ENCODE data around the gene FNBP1L. TPM values are rescaled to one million over a fixed set of nuclear protein-coding genes. Genes with fewer than 3 reads are reported as not detected.

Gene FNBP1L
- total and polyA plus RNA-seq, 9 of the 15 experiments (the other 6 are each of a cell fraction or from before 2014, with no cell fraction given) = 1.4 to 6.9 (median 5.9) TPM

DNA sequence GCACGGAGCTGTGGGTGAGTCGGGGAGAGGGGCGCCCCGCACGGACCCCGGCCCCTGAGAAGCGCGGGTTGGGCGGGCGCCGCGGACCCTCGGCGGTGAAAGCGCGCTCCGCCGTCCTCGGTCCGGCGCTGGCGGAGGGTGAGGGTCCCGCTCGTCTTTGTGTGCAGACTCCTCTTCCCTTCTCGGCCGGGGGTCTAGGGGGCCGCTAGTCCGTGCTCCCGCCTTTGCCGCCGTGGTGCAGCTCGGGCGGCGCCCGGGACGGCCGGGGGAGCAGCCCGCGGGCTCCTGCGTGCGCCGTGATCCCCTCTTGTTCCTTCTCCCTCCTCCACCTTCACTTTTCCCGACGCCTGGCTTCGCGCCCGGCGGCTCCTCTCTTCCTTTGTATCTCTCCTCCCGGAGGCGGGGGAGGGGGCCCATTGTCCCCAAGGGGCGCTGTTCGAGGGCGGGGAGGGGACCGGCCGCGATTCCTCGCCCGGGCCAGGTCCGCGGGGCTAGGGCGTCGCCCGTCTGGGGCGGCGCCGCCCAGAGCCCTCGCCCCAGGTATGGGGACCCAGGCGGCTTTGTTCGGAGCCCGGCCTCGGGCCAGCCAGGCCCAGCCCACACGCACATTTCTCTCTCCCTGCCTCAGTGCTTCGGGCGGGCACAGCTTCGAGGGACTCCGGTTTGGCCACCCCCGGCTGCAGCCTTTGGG, 519 bp downstream of the FNBP1L start (continued):
- TF ChIP-seq, protein P1, sequence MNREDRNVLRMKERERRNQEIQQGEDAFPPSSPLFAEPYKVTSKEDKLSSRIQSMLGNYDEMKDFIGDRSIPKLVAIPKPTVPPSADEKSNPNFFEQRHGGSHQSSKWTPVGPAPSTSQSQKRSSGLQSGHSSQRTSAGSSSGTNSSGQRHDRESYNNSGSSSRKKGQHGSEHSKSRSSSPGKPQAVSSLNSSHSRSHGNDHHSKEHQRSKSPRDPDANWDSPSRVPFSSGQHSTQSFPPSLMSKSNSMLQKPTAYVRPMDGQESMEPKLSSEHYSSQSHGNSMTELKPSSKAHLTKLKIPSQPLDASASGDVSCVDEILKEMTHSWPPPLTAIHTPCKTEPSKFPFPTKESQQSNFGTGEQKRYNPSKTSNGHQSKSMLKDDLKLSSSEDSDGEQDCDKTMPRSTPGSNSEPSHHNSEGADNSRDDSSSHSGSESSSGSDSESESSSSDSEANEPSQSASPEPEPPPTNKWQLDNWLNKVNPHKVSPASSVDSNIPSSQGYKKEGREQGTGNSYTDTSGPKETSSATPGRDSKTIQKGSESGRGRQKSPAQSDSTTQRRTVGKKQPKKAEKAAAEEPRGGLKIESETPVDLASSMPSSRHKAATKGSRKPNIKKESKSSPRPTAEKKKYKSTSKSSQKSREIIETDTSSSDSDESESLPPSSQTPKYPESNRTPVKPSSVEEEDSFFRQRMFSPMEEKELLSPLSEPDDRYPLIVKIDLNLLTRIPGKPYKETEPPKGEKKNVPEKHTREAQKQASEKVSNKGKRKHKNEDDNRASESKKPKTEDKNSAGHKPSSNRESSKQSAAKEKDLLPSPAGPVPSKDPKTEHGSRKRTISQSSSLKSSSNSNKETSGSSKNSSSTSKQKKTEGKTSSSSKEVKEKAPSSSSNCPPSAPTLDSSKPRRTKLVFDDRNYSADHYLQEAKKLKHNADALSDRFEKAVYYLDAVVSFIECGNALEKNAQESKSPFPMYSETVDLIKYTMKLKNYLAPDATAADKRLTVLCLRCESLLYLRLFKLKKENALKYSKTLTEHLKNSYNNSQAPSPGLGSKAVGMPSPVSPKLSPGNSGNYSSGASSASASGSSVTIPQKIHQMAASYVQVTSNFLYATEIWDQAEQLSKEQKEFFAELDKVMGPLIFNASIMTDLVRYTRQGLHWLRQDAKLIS (CRISPR knock-in tag; IDR thresholded peaks at IDR 0.05) = peak; percentile 74; the same call in 1 of the 2 replicates
- TF ChIP-seq TCF3 (CRISPR knock-in tag; IDR thresholded peaks at IDR 0.05) (no peak), ZBTB7A (IDR thresholded peaks at IDR 0.05; ENCODE audit: borderline replicate concordance, control insufficient read depth, low read depth, low read length) (peak; percentile 81), HCFC1 (IDR thresholded peaks at IDR 0.05; ENCODE audit: low read depth, low read length) (no peak), CHD2 (IDR thresholded peaks at IDR 0.05; ENCODE audit: low read depth, low read length) (no peak), ZNF444 (CRISPR knock-in tag; IDR thresholded peaks at IDR 0.05) (no peak)
- TF ChIP-seq, protein P2, sequence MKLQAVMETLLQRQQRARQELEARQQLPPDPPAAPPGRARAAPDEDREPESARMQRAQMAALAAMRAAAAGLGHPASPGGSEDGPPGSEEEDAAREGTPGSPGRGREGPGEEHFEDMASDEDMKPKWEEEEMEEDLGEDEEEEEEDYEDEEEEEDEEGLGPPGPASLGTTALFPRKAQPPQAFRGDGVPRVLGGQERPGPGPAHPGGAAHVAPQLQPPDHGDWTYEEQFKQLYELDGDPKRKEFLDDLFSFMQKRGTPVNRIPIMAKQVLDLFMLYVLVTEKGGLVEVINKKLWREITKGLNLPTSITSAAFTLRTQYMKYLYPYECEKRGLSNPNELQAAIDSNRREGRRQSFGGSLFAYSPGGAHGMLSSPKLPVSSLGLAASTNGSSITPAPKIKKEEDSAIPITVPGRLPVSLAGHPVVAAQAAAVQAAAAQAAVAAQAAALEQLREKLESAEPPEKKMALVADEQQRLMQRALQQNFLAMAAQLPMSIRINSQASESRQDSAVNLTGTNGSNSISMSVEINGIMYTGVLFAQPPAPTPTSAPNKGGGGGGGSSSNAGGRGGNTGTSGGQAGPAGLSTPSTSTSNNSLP (IDR thresholded peaks at IDR 0.05; ENCODE audit: borderline replicate concordance, low read depth, low read length) = no peak
- TF ChIP-seq, protein P3, sequence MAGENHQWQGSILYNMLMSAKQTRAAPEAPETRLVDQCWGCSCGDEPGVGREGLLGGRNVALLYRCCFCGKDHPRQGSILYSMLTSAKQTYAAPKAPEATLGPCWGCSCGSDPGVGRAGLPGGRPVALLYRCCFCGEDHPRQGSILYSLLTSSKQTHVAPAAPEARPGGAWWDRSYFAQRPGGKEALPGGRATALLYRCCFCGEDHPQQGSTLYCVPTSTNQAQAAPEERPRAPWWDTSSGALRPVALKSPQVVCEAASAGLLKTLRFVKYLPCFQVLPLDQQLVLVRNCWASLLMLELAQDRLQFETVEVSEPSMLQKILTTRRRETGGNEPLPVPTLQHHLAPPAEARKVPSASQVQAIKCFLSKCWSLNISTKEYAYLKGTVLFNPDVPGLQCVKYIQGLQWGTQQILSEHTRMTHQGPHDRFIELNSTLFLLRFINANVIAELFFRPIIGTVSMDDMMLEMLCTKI (IDR thresholded peaks at IDR 0.05; ENCODE audit: partially characterized antibody) = no peak
